HFF-Myc (cell line): ENCODE results near the gene TSFM.

ENCODE experiments used
- DNase-seq: peaks from one replicate; pipeline ENCODE4 v3.0.0-alpha.2; 2011; ENCODE audit warnings: low read depth; ENCODE audit errors: extremely low read depth
- H3K4me3 ChIP-seq: replicated peaks from 2 replicates; pipeline ENCODE4 v1.5.1; 2011; ENCODE audit warnings: low read depth, mild to moderate bottlenecking, control low read depth, low read length
- TF ChIP-seq, protein P1 (sequence below): IDR thresholded peaks from 2 replicates; pipeline ENCODE4 v1.5.1; 2012; ENCODE audit warnings: mild to moderate bottlenecking, low read depth, low read length, control low read depth; ENCODE audit errors: missing control alignments

The TSFM gene

DNA sequence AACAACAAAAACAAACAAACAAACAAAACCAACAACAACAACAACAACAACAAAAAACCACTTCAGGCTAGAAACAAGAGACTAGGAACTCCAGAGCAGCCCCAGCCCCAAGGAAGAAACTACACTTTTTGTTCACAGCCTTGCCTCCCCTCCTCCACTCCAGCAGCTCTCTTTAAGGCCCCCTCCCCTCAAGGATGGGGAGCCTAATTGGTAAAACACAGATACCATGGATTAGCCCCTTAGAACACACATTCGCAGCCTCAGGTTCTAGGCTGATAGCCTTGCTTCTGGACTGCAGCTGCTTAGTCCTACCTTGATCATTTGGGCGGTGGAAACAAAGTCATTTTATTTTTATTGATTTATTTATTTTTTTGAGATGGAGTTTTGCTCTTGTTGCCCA, 47.8 kb downstream of the TSFM start:
- no peak overlapping the region for H3K4me3 ChIP-seq
- TF ChIP-seq, protein P1, sequence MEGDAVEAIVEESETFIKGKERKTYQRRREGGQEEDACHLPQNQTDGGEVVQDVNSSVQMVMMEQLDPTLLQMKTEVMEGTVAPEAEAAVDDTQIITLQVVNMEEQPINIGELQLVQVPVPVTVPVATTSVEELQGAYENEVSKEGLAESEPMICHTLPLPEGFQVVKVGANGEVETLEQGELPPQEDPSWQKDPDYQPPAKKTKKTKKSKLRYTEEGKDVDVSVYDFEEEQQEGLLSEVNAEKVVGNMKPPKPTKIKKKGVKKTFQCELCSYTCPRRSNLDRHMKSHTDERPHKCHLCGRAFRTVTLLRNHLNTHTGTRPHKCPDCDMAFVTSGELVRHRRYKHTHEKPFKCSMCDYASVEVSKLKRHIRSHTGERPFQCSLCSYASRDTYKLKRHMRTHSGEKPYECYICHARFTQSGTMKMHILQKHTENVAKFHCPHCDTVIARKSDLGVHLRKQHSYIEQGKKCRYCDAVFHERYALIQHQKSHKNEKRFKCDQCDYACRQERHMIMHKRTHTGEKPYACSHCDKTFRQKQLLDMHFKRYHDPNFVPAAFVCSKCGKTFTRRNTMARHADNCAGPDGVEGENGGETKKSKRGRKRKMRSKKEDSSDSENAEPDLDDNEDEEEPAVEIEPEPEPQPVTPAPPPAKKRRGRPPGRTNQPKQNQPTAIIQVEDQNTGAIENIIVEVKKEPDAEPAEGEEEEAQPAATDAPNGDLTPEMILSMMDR = no peak
- no peak for DNase-seq

DNA sequence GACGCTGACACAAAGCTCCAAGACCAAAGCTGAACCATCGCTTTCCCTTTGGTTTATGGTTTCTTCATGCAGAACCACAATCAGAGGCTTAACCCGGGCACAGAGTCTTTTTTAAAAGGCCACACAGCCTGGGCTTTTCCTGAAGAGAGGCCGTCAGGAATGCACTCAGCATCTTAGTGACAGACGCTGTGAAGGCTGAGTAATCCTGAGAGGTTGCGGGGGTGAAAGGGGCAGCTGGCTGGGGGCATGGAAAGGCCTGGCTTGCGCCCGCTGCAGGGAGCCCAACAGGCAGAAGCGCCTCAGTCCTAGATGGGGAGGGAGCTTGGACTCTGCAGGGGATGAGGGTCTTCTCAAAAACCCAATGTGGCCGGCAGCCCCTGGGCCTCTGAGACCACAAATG, 50.4 kb downstream of the TSFM start:
- TF ChIP-seq, protein P1 = no peak
- no peak overlapping the region for H3K4me3 ChIP-seq
- no peak for DNase-seq

DNA sequence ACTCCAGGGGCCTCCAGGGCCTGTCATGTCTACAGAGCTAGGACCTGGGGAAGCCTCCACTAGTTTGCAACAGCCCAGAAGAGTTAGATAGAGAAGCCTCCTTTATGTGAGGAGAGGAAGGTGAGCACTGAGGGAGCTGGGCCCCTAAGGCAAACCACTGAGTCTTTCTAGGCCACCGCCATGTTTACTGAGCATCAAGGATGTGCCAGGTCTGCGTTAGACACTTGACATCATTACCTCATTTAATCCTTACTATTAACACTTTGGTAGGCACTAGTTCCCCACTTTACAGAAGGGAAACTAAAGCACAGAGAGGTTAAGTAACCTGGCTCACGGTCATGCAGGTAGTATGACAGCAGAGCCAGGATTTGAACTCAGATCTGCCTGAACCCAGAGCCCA, 51.1 kb downstream of the TSFM start:
- TF ChIP-seq, protein P1 = no peak
- H3K4me3 ChIP-seq = no peak overlapping the region
- no peak for DNase-seq

DNA sequence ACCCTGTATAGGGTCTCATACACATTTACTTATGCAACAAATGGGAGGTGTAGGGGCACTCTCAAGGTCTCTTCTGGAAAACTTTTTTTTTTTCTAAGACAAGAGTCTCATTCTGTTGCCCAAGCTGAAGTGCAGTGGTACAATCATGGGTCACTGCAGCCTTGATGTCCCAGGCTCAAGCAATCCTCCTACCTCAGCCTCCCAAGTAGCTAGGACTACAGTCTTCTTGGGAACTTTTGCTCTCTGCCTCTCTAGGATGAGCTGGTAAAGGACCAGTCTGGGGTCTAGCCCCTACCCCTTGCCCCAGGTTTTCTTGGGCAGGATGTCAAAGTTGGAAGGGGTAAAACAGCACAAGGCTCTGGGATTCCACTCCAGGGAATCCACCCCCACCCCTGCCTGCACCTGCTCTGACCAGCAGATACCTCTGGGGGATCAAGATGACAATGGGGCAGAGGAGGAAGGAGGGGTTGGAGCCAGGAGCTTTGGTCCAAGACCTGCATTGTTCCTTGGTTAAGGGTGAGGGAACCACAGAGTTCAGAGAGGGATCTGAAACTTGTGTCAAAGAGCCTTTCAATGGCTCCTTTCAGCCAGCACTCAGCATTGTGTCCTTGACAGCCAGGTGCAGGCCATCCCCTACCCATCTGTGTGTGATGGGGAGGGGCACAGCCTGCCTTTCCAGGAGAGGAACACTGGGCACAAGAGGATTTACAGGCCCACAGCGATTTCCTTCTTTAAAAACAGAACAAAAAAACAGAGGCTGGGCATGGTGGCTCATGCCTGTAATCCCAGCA, 51.7 kb downstream of the TSFM start:
- no peak overlapping the region for H3K4me3 ChIP-seq
- TF ChIP-seq, protein P1 = no peak
- DNase-seq = no peak

DNA sequence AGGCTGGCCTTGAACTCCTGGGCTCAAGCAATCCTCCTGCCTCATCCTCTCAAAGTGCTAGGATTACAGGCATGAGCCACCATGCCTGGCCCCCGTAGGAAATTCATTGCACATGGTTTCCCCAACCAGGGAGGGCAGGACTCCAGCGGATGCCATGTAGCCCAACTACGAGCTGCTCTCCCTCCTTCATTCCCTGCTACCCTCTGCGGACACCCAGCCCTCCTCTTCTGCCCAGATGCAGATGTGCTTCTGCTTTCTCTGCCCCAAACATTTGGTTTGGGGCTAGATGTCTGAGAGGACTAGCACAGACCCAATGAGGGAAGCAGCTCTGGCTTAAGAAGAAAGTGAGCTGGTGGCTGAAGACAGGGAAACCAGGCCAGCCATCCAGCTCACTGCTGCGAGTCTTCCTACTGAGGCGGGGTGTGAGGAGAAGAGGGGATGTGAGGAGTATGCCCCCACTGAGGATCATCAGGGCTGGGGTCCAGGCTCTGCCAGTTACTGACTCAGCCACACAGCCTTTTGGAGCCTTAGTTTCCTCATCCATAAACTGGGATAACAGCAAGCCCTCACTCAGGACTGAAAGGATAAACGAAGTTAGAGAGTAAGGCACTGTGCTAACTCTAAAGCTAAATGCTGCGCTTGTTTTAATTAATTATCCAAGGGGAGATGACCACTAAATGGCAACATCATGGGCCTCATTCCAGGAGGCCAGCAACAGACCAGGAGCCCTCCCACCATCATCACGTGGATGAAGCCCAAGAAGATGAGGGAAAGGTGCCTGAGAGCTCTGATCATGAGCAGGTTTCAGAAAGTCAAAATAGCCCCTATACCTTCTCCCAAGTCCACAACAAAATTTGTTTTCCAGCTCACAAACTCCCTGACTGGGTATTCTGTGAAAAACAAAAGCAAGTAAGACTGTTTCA, 53.0 kb downstream of the TSFM start:
- TF ChIP-seq, protein P1 = no peak
- no peak for DNase-seq
- H3K4me3 ChIP-seq = no peak overlapping the region

DNA sequence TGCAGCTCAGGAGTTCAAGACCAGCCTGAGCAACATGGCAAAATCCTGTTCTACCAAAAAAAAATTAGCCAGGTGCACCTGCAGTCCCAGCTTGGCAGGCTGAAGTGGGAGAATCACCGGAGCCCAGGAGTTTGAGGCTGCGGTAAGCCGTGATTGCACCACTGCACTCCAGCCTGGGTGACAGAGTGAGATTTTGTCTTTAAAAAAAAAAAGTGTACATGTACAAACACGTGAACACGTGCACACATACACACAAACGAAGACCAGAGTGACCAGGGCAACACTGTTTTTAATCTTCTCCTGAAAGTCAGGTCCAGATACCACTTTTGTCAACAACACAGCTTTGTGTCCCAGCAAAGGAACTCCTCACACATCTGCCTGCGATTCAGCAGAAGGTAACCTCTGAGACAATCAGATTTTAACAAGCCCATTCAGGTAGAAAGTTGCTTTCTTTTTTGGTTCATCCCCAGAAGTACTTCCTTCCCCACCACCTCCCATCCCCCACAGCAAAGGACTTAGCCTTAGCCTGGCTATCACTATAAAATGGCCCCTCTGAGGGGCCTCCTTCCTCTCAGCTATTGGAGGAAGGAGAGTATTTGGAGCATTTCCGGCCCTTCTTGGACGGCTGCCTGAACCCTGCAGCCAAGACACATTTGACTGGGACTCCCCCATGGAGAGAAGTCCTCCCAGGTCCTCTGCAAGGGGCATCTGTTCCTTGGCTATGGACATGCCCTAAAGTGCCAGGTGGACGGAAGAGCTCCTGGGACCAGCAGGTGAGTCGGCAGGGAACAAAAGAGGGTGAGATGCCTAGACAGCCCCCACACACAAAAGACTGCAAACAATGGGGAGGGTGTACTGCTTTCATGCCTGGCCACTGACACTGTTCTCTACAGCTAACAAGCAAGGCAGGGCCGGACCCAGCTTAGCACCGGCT, 54.1 kb downstream of the TSFM start:
- TF ChIP-seq, protein P1 = no peak
- peak; percentile 74 for DNase-seq
- peak overlapping the region; percentile 43 for H3K4me3 ChIP-seq
